Fibroblast of lung (primary cell): ENCODE measurements around the gene KCNIP3.

Source experiments
- CTCF ChIP-seq, 2 donors: IDR thresholded peaks in 1 of 2; conservative IDR thresholded peaks in 1 of 2; 1 replicate in 1 of 2; 2 replicates in 1 of 2; pipeline ENCODE4 v1.5.1; 2011 to 2012; ENCODE audit warnings: low read length in 2 of 2, control low read depth in 1 of 2, inconsistent platforms in 1 of 2, low read depth in 1 of 2, mild to moderate bottlenecking in 1 of 2
- EZH2 ChIP-seq: IDR thresholded peaks from 2 replicates; pipeline ENCODE4 v1.5.1; 2012; ENCODE audit warnings: low read length, control low read depth, mild to moderate bottlenecking; ENCODE audit errors: missing control alignments

GRCh38 chr2:95337829-95338228 lies 40.7 kb downstream of the KCNIP3 start:
- no peak for TF ChIP-seq CTCF (conservative IDR thresholded peaks at IDR 0.05 in 1 of 2, IDR thresholded peaks at IDR 0.05 in 1 of 2; ENCODE audit: low read depth in 1 of 2, low read length in 2 of 2)
- TF ChIP-seq EZH2 = no peak
